HCT116 (cell line): ENCODE results near the gene THAP8.

Experiments
- CTCF ChIP-seq, 3 experiments: fragments of 200-600 bp in 1 of 3; sonication (generic) in 1 of 3; IDR thresholded peaks in 2 of 3; conservative IDR thresholded peaks in 1 of 3; 2 replicates each; pipeline ENCODE4 v1.5.1; 2012 to 2017; ENCODE audit warnings: low read depth in 2 of 3, low read length in 2 of 3, antibody characterized with exemption in 1 of 3, borderline replicate concordance in 1 of 3, control low read depth in 1 of 3, mild to moderate bottlenecking in 1 of 3, mixed read lengths in 1 of 3, mixed run types in 1 of 3, moderate library complexity in 1 of 3; ENCODE audit not compliant: insufficient read depth in 1 of 3
- POLR2A ChIP-seq: IDR thresholded peaks from 2 replicates; pipeline ENCODE4 v1.7.0; 2011; ENCODE audit warnings: borderline replicate concordance; ENCODE audit not compliant: insufficient read depth, insufficient read length; ENCODE audit errors: extremely low read depth
- YY1 ChIP-seq: IDR thresholded peaks from 2 replicates; pipeline ENCODE4 v1.6.1; 2011; ENCODE audit warnings: low read length, low read depth, moderate library complexity, mild to moderate bottlenecking; ENCODE audit not compliant: insufficient replicate concordance; ENCODE audit errors: extremely low read depth
- TF ChIP-seq, protein P1 (sequence below): IDR thresholded peaks from 2 replicates; pipeline ENCODE4 v1.6.1; 2011; ENCODE audit warnings: mild to moderate bottlenecking, low read length, moderate library complexity; ENCODE audit not compliant: insufficient replicate concordance; ENCODE audit errors: extremely low read depth

DNA sequence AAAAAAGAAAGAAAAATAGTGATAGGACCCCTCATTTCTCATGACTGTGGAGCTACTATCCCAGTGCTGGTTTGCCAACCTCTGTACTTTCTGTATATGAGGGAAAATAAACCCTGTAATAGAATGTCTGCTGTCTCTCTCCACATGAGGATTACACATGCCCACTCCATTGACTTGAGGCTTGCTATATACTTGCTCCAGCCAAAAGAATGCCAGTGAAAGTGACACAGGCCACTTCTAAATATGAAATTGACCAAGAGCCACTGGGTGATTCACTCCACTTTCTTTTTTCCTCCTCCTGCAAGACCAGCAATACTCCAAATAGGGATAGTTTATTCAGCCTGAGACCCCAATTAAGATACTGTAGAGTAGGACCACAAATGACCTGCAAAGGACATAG lies 6.2 kb downstream of the THAP8 start:
- TF ChIP-seq, protein P1, sequence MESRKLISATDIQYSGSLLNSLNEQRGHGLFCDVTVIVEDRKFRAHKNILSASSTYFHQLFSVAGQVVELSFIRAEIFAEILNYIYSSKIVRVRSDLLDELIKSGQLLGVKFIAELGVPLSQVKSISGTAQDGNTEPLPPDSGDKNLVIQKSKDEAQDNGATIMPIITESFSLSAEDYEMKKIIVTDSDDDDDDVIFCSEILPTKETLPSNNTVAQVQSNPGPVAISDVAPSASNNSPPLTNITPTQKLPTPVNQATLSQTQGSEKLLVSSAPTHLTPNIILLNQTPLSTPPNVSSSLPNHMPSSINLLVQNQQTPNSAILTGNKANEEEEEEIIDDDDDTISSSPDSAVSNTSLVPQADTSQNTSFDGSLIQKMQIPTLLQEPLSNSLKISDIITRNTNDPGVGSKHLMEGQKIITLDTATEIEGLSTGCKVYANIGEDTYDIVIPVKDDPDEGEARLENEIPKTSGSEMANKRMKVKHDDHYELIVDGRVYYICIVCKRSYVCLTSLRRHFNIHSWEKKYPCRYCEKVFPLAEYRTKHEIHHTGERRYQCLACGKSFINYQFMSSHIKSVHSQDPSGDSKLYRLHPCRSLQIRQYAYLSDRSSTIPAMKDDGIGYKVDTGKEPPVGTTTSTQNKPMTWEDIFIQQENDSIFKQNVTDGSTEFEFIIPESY, result no peak
- TF ChIP-seq YY1, result no peak
- TF ChIP-seq CTCF (IDR thresholded peaks at IDR 0.05 in 2 of 3, conservative IDR thresholded peaks at IDR 0.05 in 1 of 3; ENCODE audit: borderline replicate concordance in 1 of 3, insufficient read depth in 1 of 3, low read depth in 2 of 3, low read length in 2 of 3), result no peak
- no peak for TF ChIP-seq POLR2A
